ENCODE results near the gene PEX11G.

PEX11G gene

GRCh38 chr19:7528522-7529245, 39.8 kb upstream of the PEX11G start:
- no peaks in the 10 kb centered on the region for H3K27me3 ChIP-seq (ENCODE audit: control insufficient read depth in 2 of 2, insufficient read depth in 2 of 2, low read length in 2 of 2)
- H3K9ac ChIP-seq (ENCODE audit: low read depth in 1 of 2, low read length in 2 of 2) = no peak overlapping the region
- no peak overlapping the region for H3K4me3 ChIP-seq (ENCODE audit: low read length in 2 of 2)
- H3K9me3 ChIP-seq (ENCODE audit: control insufficient read depth in 2 of 2, low read length in 2 of 2) = no peaks in the 10 kb centered on the region
- H3K36me3 ChIP-seq (ENCODE audit: control insufficient read depth in 2 of 2, insufficient read depth in 2 of 2, low read length in 2 of 2) = peaks cover 7 to 24% of the 10 kb centered on the region in 2 donors
- peaks cover 1 to 10% of the 10 kb centered on the region in 2 donors for H3K4me1 ChIP-seq (ENCODE audit: control insufficient read depth in 2 of 2, insufficient read depth in 2 of 2, low read length in 2 of 2)
- no peak overlapping the region for H3K27ac ChIP-seq (ENCODE audit: low read depth in 2 of 2, low read length in 2 of 2)

GRCh38 chr19:7528192-7528519, 39.3 kb upstream of the PEX11G start:
- H3K27me3 ChIP-seq (ENCODE audit: control insufficient read depth in 2 of 2, insufficient read depth in 2 of 2, low read length in 2 of 2) = no peaks in the 10 kb centered on the region
- H3K27ac ChIP-seq (ENCODE audit: low read depth in 2 of 2, low read length in 2 of 2) = no peak overlapping the region
- peaks cover 7 to 10% of the 10 kb centered on the region in 2 donors for H3K4me1 ChIP-seq (ENCODE audit: control insufficient read depth in 2 of 2, insufficient read depth in 2 of 2, low read length in 2 of 2)
- H3K9me3 ChIP-seq (ENCODE audit: control insufficient read depth in 2 of 2, low read length in 2 of 2) = no peaks in the 10 kb centered on the region
- no peak overlapping the region for H3K9ac ChIP-seq (ENCODE audit: low read depth in 1 of 2, low read length in 2 of 2)
- H3K36me3 ChIP-seq (ENCODE audit: control insufficient read depth in 2 of 2, insufficient read depth in 2 of 2, low read length in 2 of 2) = peaks cover 7 to 24% of the 10 kb centered on the region in 2 donors
- H3K4me3 ChIP-seq (ENCODE audit: low read length in 2 of 2) = no peak overlapping the region

DNA sequence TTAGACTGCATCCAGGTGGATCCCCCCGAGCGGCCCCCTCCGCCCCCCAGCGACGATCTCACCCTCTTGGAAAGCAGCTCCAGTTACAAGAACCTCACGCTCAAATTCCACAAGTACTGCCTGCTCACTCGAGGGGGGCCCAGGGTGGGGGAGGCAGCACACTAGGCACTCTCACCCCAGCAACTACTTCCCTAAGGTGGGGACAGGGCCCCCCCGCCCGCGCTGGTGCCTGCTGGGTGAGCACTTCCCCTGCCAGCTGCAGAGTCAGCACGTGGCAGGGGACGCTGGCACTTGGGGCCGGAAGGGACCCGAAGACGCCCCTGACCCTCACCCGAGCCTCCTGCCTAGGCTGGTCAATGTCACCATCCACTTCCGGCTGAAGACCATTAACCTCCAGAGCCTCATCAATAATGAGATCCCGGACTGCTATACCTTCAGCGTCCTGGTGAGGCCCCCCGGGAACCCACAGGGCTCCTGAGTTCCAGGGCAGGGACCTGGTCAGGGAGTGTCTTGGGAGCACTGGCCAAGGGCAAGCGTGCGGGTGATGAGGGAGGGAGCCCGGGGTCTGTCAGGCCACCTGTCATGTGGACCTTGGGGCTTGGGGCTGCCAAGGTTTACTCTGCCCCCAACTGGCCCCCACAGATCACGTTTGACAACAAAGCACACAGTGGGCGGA, 38.8 kb upstream of the PEX11G start:
- Histone ChIP-seq H3K36me3 (ENCODE audit: control insufficient read depth in 2 of 2, insufficient read depth in 2 of 2, low read length in 2 of 2) (peaks cover 7 to 24% of the 10 kb centered on the region in 2 donors), H3K27ac (ENCODE audit: low read depth in 2 of 2, low read length in 2 of 2) (no peak overlapping the region), H3K9me3 (ENCODE audit: control insufficient read depth in 2 of 2, low read length in 2 of 2) (no peaks in the 10 kb centered on the region), H3K4me3 (ENCODE audit: low read length in 2 of 2) (no peak overlapping the region), H3K4me1 (ENCODE audit: control insufficient read depth in 2 of 2, insufficient read depth in 2 of 2, low read length in 2 of 2) (peaks cover 11 to 15% of the 10 kb centered on the region in 2 donors), H3K9ac (ENCODE audit: low read depth in 1 of 2, low read length in 2 of 2) (no peak overlapping the region), H3K27me3 (ENCODE audit: control insufficient read depth in 2 of 2, insufficient read depth in 2 of 2, low read length in 2 of 2) (no peaks in the 10 kb centered on the region)

- Histone ChIP-seq H3K27ac (ENCODE audit: low read depth in 2 of 2, low read length in 2 of 2) (no peak overlapping the region), H3K4me1 (ENCODE audit: control insufficient read depth in 2 of 2, insufficient read depth in 2 of 2, low read length in 2 of 2) (peaks cover 16 to 20% of the 10 kb centered on the region in 2 donors), H3K9ac (ENCODE audit: low read depth in 1 of 2, low read length in 2 of 2) (no peak overlapping the region), H3K9me3 (ENCODE audit: control insufficient read depth in 2 of 2, low read length in 2 of 2) (no peaks in the 10 kb centered on the region), H3K4me3 (ENCODE audit: low read length in 2 of 2) (no peak overlapping the region), H3K27me3 (ENCODE audit: control insufficient read depth in 2 of 2, insufficient read depth in 2 of 2, low read length in 2 of 2) (no peaks in the 10 kb centered on the region), H3K36me3 (ENCODE audit: control insufficient read depth in 2 of 2, insufficient read depth in 2 of 2, low read length in 2 of 2) (peaks cover 7 to 24% of the 10 kb centered on the region in 2 donors)
These were observed 37.5 kb upstream of the PEX11G start for GRCh38 chr19:7526059-7526929.

GRCh38 chr19:7524992-7525739, 36.3 kb upstream of the PEX11G start:
- Histone ChIP-seq H3K27me3 (ENCODE audit: control insufficient read depth in 2 of 2, insufficient read depth in 2 of 2, low read length in 2 of 2) (no peaks in the 10 kb centered on the region), H3K9ac (ENCODE audit: low read depth in 1 of 2, low read length in 2 of 2) (no peak overlapping the region), H3K36me3 (ENCODE audit: control insufficient read depth in 2 of 2, insufficient read depth in 2 of 2, low read length in 2 of 2) (peaks cover 7 to 25% of the 10 kb centered on the region in 2 donors), H3K27ac (ENCODE audit: low read depth in 2 of 2, low read length in 2 of 2) (no peak overlapping the region), H3K4me3 (ENCODE audit: low read length in 2 of 2) (no peak overlapping the region), H3K4me1 (ENCODE audit: control insufficient read depth in 2 of 2, insufficient read depth in 2 of 2, low read length in 2 of 2) (peaks cover 16 to 20% of the 10 kb centered on the region in 2 donors), H3K9me3 (ENCODE audit: control insufficient read depth in 2 of 2, low read length in 2 of 2) (no peaks in the 10 kb centered on the region)

GRCh38 chr19:7524523-7524922, 35.7 kb upstream of the PEX11G start:
- Histone ChIP-seq H3K4me3 (ENCODE audit: low read length in 2 of 2) (no peak overlapping the region), H3K27me3 (ENCODE audit: control insufficient read depth in 2 of 2, insufficient read depth in 2 of 2, low read length in 2 of 2) (no peaks in the 10 kb centered on the region), H3K4me1 (ENCODE audit: control insufficient read depth in 2 of 2, insufficient read depth in 2 of 2, low read length in 2 of 2) (peaks cover 16 to 20% of the 10 kb centered on the region in 2 donors), H3K9me3 (ENCODE audit: control insufficient read depth in 2 of 2, low read length in 2 of 2) (no peaks in the 10 kb centered on the region), H3K36me3 (ENCODE audit: control insufficient read depth in 2 of 2, insufficient read depth in 2 of 2, low read length in 2 of 2) (peaks cover 5 to 24% of the 10 kb centered on the region in 2 donors), H3K27ac (ENCODE audit: low read depth in 2 of 2, low read length in 2 of 2) (no peak overlapping the region), H3K9ac (ENCODE audit: low read depth in 1 of 2, low read length in 2 of 2) (no peak overlapping the region)

- Histone ChIP-seq H3K4me3 (ENCODE audit: low read length in 2 of 2) (peak overlapping the region; percentile 76 to 83), H3K27me3 (ENCODE audit: control insufficient read depth in 2 of 2, insufficient read depth in 2 of 2, low read length in 2 of 2) (no peaks in the 10 kb centered on the region), H3K9me3 (ENCODE audit: control insufficient read depth in 2 of 2, low read length in 2 of 2) (no peaks in the 10 kb centered on the region), H3K9ac (ENCODE audit: low read depth in 1 of 2, low read length in 2 of 2) (peak overlapping the region; percentile 66 to 72), H3K27ac (ENCODE audit: low read depth in 2 of 2, low read length in 2 of 2) (peak overlapping the region; percentile 61 to 70), H3K36me3 (ENCODE audit: control insufficient read depth in 2 of 2, insufficient read depth in 2 of 2, low read length in 2 of 2) (peaks cover 4 to 15% of the 10 kb centered on the region in 2 donors), H3K4me1 (ENCODE audit: control insufficient read depth in 2 of 2, insufficient read depth in 2 of 2, low read length in 2 of 2) (peaks cover 16 to 20% of the 10 kb centered on the region in 2 donors)
These were observed 34.3 kb upstream of the PEX11G start for GRCh38 chr19:7522923-7523667.

DNA sequence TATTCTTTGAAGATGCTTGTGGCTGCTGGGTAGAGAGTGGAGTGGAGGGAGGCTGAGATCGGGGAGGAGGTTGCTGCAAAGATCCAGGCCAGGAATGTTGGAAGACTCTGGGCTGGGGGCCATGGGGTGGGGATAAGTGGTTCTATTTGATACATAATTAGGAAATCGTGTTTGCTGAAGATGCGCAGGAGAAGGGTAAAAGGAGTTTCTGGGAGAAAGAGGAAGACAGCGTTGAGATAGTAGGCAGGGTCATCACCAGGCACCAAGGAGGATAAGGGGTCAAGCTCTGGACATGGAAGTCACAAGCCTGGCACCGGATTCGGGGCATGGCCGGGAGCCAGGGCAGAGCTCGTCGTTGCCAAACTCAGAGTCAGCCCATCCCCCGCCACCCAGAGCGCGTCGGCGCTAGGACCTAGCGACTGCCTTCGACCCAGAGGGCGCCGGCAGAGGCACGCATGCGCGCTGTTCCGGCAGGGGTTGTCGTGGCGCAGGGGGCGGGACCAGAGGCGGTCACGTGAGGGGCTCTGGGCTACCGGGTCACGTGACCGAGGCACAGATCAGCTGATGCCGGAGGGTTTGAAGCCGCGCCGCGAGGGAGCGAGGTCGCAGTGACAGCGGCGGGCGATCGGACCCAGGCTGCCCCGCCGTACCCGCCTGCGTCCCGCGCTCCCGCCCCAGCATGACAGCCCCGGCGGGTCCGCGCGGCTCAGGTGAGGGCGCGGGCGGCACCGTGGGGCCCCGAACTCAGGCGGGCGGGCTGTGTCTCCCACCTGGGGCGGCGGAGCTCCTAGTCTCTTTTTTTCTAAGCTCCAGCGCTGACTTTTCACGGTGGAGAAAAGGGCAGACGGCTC, 33.5 kb upstream of the PEX11G start, which contains the start of gene MCOLN1:
MCOLN1 (plus strand) TSS at position 553 of the 851 bp plus-strand sequence; CDS start at position 680, 127 bp downstream.
- peak within 1 kb of the TSS; percentile 61 to 70 for H3K27ac ChIP-seq (ENCODE audit: low read depth in 2 of 2, low read length in 2 of 2)
- peaks cover 2 to 15% of the 10 kb centered on the region in 2 donors for H3K36me3 ChIP-seq (ENCODE audit: control insufficient read depth in 2 of 2, insufficient read depth in 2 of 2, low read length in 2 of 2)
- H3K9me3 ChIP-seq (ENCODE audit: control insufficient read depth in 2 of 2, low read length in 2 of 2) = no peaks in the 10 kb centered on the region
- peak within 1 kb of the TSS; percentile 76 to 83 for H3K4me3 ChIP-seq (ENCODE audit: low read length in 2 of 2)
- peaks cover 16 to 20% of the 10 kb centered on the region in 2 donors for H3K4me1 ChIP-seq (ENCODE audit: control insufficient read depth in 2 of 2, insufficient read depth in 2 of 2, low read length in 2 of 2)
- H3K27me3 ChIP-seq (ENCODE audit: control insufficient read depth in 2 of 2, insufficient read depth in 2 of 2, low read length in 2 of 2) = no peaks in the 10 kb centered on the region
- peak within 1 kb of the TSS; percentile 66 to 72 for H3K9ac ChIP-seq (ENCODE audit: low read depth in 1 of 2, low read length in 2 of 2)
